Ishikawa (cell line): Measurements from ENCODE around the gene TMEM225B.

Experiments
- CEBPB ChIP-seq: IDR thresholded peaks from 2 replicates; pipeline ENCODE4 v1.6.1; 2012
- CREB1 ChIP-seq: IDR thresholded peaks from 2 replicates; pipeline ENCODE4 v1.6.1; 2012; ENCODE audit warnings: low read depth
- EGR1 ChIP-seq: IDR thresholded peaks from 2 replicates; pipeline ENCODE4 v1.6.1; 2012
- EP300 ChIP-seq: IDR thresholded peaks from 2 replicates; pipeline ENCODE4 v1.6.1; 2012; ENCODE audit warnings: borderline replicate concordance
- FOXM1 ChIP-seq: IDR thresholded peaks from 2 replicates; pipeline ENCODE4 v1.6.1; 2012; ENCODE audit warnings: low read depth, borderline replicate concordance
- MAX ChIP-seq: IDR thresholded peaks from 2 replicates; pipeline ENCODE4 v1.6.1; 2012
- NFIC ChIP-seq: IDR thresholded peaks from 2 replicates; pipeline ENCODE4 v1.6.1; 2012
- RAD21 ChIP-seq: IDR thresholded peaks from 2 replicates; pipeline ENCODE4 v1.6.1; 2012; ENCODE audit warnings: low read depth
- REST ChIP-seq: IDR thresholded peaks from 2 replicates; pipeline ENCODE4 v1.6.1; 2012; ENCODE audit warnings: low read depth, mild to moderate bottlenecking
- TAF1 ChIP-seq: IDR thresholded peaks from 2 replicates; pipeline ENCODE4 v1.6.1; 2012; ENCODE audit warnings: low read depth, mild to moderate bottlenecking
- TCF12 ChIP-seq: IDR thresholded peaks from 2 replicates; pipeline ENCODE4 v1.6.1; 2012; ENCODE audit warnings: low read depth
- TEAD4 ChIP-seq: IDR thresholded peaks from 2 replicates; pipeline ENCODE4 v1.6.1; 2012
- USF1 ChIP-seq: IDR thresholded peaks from 2 replicates; pipeline ENCODE4 v1.6.1; 2012
- YY1 ChIP-seq: IDR thresholded peaks from 2 replicates; pipeline ENCODE4 v1.6.1; 2012; ENCODE audit warnings: low read depth
- ZBTB7A ChIP-seq: IDR thresholded peaks from 2 replicates; pipeline ENCODE4 v1.6.1; 2012; ENCODE audit warnings: low read depth

Gene TMEM225B

GRCh38 chr7:99554939-99555338 lies 43.1 kb upstream of the TMEM225B start:
- TF ChIP-seq MAX (no peak), REST (no peak), TCF12 (no peak), YY1 (no peak), TEAD4 (no peak), CREB1 (no peak), RAD21 (no peak), FOXM1 (no peak), EGR1 (no peak), USF1 (no peak), EP300 (no peak), ZBTB7A (no peak)

GRCh38 chr7:99557196-99557607 lies 40.9 kb upstream of the TMEM225B start:
- TF ChIP-seq FOXM1 (no peak), TCF12 (no peak), TAF1 (no peak), CREB1 (no peak), NFIC (no peak), REST (peak; percentile 68), YY1 (no peak)

- TF ChIP-seq EGR1 (no peak), YY1 (peak; percentile 69; the same call in 1 of the 2 replicates)
Observed at GRCh38 chr7:99557940-99558305, 40.1 kb upstream of the TMEM225B start.

- TF ChIP-seq TAF1 (peak; percentile 49), MAX (peak; percentile 61; the same call in 1 of the 2 replicates), TEAD4 (no peak), TCF12 (peak; percentile 51), CEBPB (no peak), RAD21 (no peak), USF1 (no peak), EGR1 (no peak), NFIC (no peak), CREB1 (no peak), EP300 (no peak), FOXM1 (no peak), ZBTB7A (peak; percentile 96), REST (no peak), YY1 (peak; percentile 55; the same call in 1 of the 2 replicates)
Observed at GRCh38 chr7:99558306-99559174, 39.5 kb upstream of the TMEM225B start, which contains the start of gene ZNF655. Gene ZNF655, plus strand, starts transcription at chr7:99558642. Its CDS starts 1,918 bp downstream, at chr7:99560560.
